Body of pancreas (tissue), 4 donors: ENCODE data around the gene NRXN2. TPM values are rescaled to one million over a fixed set of nuclear protein-coding genes. Genes with fewer than 3 reads are reported as not detected.

ENCODE experiments used
- ATAC-seq: fragments of 150-250 bp; one replicate; pipeline ENCODE4 v1.9.1; 2016
- DNase-seq, 4 donors: peaks; one replicate each; pipeline ENCODE4 v3.0.0-alpha.2; 2019
- H3K27ac ChIP-seq, 4 donors: fragments of 200-600 bp; sonication (generic); 1 replicate in 3 of 4; 2 replicates in 1 of 4; pipeline versions ENCODE4 v1.5.1 to v1.6.1; 2016 to 2019; ENCODE audit warnings: mild to moderate bottlenecking in 1 of 4, mixed read lengths in 1 of 4, moderate library complexity in 1 of 4
- H3K27me3 ChIP-seq, 2 donors: fragments of 200-600 bp; sonication (generic); one replicate each; pipeline ENCODE4 v1.6.0; 2016; ENCODE audit warnings: mild to moderate bottlenecking in 1 of 2
- H3K36me3 ChIP-seq, 2 donors: fragments of 200-600 bp; sonication (generic); replicated peaks in 1 of 2; 2 replicates each; pipeline ENCODE4 v1.5.1; 2016; ENCODE audit warnings: low read depth in 2 of 2; ENCODE audit not compliant: insufficient read depth in 1 of 2
- H3K4me1 ChIP-seq: fragments of 200-600 bp; sonication (generic); one replicate; pipeline ENCODE4 v1.6.0; 2016
- H3K4me3 ChIP-seq, 2 donors: fragments of 200-600 bp; sonication (generic); 1 replicate in 1 of 2; 2 replicates in 1 of 2; pipeline ENCODE4 v1.5.1; 2016 to 2019
- H3K9me3 ChIP-seq, 3 donors: fragments of 200-600 bp; sonication (generic); 1 replicate in 2 of 3; 2 replicates in 1 of 3; pipeline ENCODE4 v1.5.1; 2016
- POLR2A ChIP-seq, 3 donors: fragments of 450-650 bp; IDR thresholded peaks; one replicate each; pipeline ENCODE4 v1.6.1; 2016; ENCODE audit warnings: antibody characterized with exemption in 3 of 3, mild to moderate bottlenecking in 2 of 3
- WGBS, 2 donors: methylation state at CpG; one replicate each; pipeline ENCODE4 v1.1.5; 2017; 5-methylcytosine and 5-hydroxymethylcytosine counted together
- intact Hi-C: fragments of 100-400 bp; cut with DNase I; formaldehyde crosslinking; loops from one replicate; pipeline ENCODE4 v1.15.1; 2023
- total RNA-seq, 2 donors: library from RNA; depleted of rRNA; stranded (reverse); fragments of >200 nt; gene quantifications; one replicate each; pipeline ENCODE4 v1.1.0, GENCODE V29; 2016
- TF ChIP-seq, protein P1 (sequence below), 7 experiments: fragments of 450-650 bp in 4 of 7; fragments of 200-600 bp in 3 of 7; sonication (generic) in 3 of 7; IDR thresholded peaks; one replicate each; pipeline ENCODE4 v1.5.1; 2016 to 2019; ENCODE audit warnings: antibody characterized with exemption in 7 of 7

The NRXN2 gene
- total RNA-seq, 2 donors from 2014 or later = 1.3 to 4.9 TPM

DNA sequence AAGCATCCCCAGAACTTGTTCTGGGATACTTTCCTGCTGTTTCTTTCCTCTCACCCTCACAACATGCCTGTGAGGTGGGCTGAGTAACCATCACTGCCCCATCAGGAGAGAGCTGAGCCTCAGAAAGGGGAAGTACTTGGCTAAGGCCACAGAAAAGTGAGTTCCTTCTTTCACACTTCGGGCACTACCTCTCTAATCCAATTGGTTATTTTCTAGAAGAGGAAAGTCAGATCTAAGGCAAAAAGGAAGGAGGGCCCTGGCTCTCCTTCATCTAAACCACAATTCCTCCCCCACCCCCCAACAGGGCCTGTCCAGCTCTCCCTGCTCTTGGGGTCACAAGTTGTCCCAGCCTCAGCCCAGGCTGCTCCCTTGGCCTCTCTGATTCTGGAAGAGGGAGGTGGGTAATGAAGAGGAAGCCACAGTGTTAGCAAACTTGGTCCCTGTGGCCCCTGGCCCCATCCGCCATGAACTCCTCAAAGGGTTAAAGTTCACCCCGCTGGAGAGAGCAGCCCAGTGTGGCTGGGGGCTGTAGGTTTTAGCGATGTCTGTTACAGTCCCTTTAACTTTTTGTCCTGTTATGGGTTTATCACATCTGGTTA lies 98.0 kb downstream of the NRXN2 start:
- ATAC-seq (no peak), DNase-seq (peak in 1 of 4 donors; percentile 30)
- WGBS, 2 donors = 56 to 91% methylated on average over 4 of the region's 4 CpGs
- Histone ChIP-seq H3K4me1 (peaks cover 15% of the 10 kb centered on the region), H3K27me3 (no peaks in the 10 kb centered on the region), H3K27ac (no peak overlapping the region), H3K9me3 (no peaks in the 10 kb centered on the region), H3K36me3 (no peaks in the 10 kb centered on the region), H3K4me3 (no peak overlapping the region)
- TF ChIP-seq, protein P1, sequence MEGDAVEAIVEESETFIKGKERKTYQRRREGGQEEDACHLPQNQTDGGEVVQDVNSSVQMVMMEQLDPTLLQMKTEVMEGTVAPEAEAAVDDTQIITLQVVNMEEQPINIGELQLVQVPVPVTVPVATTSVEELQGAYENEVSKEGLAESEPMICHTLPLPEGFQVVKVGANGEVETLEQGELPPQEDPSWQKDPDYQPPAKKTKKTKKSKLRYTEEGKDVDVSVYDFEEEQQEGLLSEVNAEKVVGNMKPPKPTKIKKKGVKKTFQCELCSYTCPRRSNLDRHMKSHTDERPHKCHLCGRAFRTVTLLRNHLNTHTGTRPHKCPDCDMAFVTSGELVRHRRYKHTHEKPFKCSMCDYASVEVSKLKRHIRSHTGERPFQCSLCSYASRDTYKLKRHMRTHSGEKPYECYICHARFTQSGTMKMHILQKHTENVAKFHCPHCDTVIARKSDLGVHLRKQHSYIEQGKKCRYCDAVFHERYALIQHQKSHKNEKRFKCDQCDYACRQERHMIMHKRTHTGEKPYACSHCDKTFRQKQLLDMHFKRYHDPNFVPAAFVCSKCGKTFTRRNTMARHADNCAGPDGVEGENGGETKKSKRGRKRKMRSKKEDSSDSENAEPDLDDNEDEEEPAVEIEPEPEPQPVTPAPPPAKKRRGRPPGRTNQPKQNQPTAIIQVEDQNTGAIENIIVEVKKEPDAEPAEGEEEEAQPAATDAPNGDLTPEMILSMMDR (IDR thresholded peaks at IDR 0.05) = no peak
- no peak for TF ChIP-seq POLR2A (IDR thresholded peaks at IDR 0.05)
- intact Hi-C loops = no loop called here

DNA sequence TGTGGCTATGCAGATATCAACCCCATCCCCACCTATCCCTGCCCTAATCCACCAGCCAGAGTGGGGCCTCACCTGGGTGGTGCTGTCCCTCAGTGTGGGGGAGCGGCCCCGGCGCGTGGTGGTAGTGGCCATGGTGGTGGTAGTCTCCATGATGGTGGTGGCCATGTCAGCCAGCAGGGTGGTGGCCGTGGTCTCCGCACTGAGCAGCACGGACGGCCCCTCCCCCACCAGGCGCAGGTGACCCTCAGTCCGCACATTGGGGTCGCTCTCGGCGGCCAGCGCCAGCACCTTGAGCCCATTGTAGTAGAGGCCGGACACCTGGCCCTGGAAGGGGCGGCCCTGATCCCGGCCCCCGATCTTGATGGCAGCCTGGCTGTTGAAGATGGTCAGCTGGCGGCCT lies 100.3 kb downstream of the NRXN2 start:
- no peak for ATAC-seq
- DNase-seq = no peak
- Histone ChIP-seq H3K27me3 (no peaks in the 10 kb centered on the region), H3K9me3 (no peaks in the 10 kb centered on the region), H3K4me1 (peaks cover 36% of the 10 kb centered on the region), H3K36me3 (no peaks in the 10 kb centered on the region), H3K4me3 (no peak overlapping the region), H3K27ac (no peak overlapping the region)
- WGBS, 2 donors = 91% methylated on average over 5 to 19 of the region's 19 CpGs
- intact Hi-C loops = no loop called here
- TF ChIP-seq POLR2A (IDR thresholded peaks at IDR 0.05) = no peak
- TF ChIP-seq, protein P1 (IDR thresholded peaks at IDR 0.05) = no peak

DNA sequence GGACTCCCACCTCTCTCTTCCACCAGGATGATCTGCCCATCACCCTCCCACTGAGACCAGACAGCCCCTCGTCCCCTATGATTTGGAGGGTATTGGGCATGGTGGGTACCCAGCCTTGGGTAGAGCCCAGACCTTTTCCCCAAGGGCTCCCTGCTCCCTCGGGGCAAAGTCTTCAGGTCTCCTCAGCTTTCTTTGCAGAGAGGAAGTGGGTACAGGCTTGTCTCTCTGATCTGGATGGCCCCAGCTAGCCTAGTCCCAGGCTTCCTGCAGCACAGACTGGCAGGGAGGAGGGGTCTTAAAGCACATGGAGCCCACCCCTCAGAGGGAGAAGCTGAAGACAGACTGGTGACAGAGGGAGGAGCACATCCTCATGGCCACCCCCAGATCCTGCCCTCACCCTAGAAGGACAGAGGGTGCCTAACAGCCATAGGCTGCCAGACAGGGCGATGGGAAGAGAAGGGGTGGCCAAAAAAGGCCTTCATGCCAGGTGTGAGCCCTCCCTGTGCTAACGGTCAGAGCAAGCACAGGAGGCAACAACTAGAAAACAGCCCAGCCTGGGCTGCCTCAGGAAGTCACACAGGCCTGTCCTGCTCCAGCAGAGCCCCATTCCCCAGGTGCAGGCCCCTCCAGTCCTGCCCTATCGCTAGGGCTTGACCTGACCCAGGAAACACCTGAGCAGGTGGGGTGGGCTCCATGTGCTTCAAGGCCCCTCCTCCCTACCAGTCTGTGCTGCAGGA lies 101.5 kb downstream of the NRXN2 start:
- intact Hi-C loops = no loop called here
- no peak overlapping the region for H3K27ac ChIP-seq
- no peak overlapping the region for H3K4me3 ChIP-seq
- H3K4me1 ChIP-seq = peaks cover 36% of the 10 kb centered on the region
- 79 to 85% methylated on average over 2 to 5 of the region's 5 CpGs for WGBS, 2 donors
- no peaks in the 10 kb centered on the region for H3K9me3 ChIP-seq
- TF ChIP-seq, protein P1 (IDR thresholded peaks at IDR 0.05) = no peak
- no peak for TF ChIP-seq POLR2A (IDR thresholded peaks at IDR 0.05)
- ATAC-seq (no peak), DNase-seq (no peak)
- no peaks in the 10 kb centered on the region for H3K36me3 ChIP-seq
- H3K27me3 ChIP-seq = no peaks in the 10 kb centered on the region

DNA sequence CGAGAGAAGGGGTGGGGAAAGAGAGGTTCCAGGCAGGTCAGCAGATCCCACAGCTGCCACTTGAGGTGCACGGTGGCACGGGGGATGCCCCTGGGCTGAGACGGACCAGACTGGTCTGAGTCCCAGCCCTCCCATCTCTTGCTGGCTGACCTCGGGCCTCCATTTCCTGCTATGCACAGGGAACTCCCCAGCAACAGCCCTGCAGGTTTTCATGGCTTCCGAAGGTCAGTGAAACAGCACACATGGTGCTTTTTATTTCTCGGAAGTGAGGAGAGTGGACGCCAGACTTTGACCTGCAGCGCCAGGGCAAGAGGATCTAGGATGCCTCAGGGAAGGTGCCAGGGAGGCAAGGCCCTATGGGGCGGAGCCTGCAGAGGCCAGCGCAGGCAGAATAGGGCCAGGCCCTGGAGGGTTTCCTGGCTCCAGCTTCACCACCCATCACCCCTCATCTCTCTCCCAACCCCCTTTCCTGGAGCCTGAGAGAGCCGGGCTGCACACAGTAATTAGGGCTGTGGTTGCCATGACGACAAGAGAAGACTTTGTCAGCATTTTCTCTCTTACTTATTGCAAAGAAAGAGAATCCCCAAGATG lies 102.5 kb downstream of the NRXN2 start:
- Histone ChIP-seq H3K27ac (peak overlapping the region; percentile 52 to 74 (median 61)), H3K9me3 (no peaks in the 10 kb centered on the region), H3K36me3 (no peaks in the 10 kb centered on the region), H3K4me1 (peaks cover 36% of the 10 kb centered on the region), H3K27me3 (no peaks in the 10 kb centered on the region), H3K4me3 (no peak overlapping the region)
- intact Hi-C loops = no loop called here
- ATAC-seq (peak; percentile 66), DNase-seq (peak; percentile 48 to 75 (median 71))
- 28 to 40% methylated on average over 11 to 13 of the region's 13 CpGs for WGBS, 2 donors
- TF ChIP-seq, protein P1 (IDR thresholded peaks at IDR 0.05) = no peak
- TF ChIP-seq POLR2A (IDR thresholded peaks at IDR 0.05) = no peak
